Omental fat pad (tissue), 4 donors: ENCODE data around the gene FES. TPM values are rescaled to one million over a fixed set of nuclear protein-coding genes. Genes with fewer than 3 reads are reported as not detected.

Source experiments
- ATAC-seq: fragments of 150-250 bp; one replicate; pipeline ENCODE4 v1.9.1; 2016; ENCODE audit warnings: mild to moderate bottlenecking, moderate library complexity; ENCODE audit not compliant: low FRiP score
- DNase-seq: peaks from one replicate; pipeline ENCODE4 v3.0.0-alpha.2; 2019; ENCODE audit warnings: low spot score
- total RNA-seq, 4 donors: library from RNA; depleted of rRNA; stranded (reverse); fragments of >200 nt; gene quantifications; one replicate each; pipeline ENCODE4 v1.1.0, GENCODE V29; 2016
- TF ChIP-seq, protein P1 (sequence below), 3 donors: fragments of 450-650 bp; IDR thresholded peaks; one replicate each; pipeline ENCODE4 v1.5.1; 2016 to 2017; ENCODE audit warnings: antibody characterized with exemption in 3 of 3, mild to moderate bottlenecking in 3 of 3, moderate library complexity in 2 of 3

Gene FES
- total RNA-seq, 4 donors from 2014 or later = 57.0 to 146 (median 77.2) TPM

DNA sequence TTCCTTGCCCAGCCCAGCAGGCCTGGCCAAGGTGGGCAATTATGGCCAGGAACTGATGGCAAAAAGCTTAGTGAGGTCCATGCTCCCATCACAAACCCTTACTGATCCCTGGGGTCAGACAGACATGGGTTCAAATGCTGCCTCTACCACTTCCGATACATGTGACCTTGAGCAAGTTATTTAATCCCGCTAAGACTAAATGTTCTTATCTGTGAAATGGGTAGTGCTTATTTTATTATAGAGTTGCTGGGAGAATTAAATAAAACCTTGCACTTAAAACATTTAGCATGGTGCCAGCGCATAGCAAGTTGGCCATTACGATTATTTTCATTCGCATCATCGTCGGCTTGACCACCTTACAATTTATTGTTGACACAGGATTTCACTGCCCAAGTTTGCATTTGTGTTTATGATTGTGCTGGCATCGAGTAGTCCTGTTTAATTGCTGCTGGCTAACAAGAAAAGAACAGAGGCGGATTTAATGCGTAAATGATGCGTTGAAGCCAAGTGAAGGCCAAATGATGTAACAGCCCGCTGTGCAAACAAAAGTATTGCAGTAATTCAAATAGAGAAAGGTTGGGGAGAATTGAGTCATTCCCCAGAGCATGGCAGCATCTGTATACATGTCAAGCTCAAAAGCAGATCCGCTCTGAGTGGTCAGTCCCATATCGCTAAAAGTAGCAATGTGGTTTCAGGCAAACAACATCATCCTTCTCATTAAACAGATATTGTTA lies 23.2 kb upstream of the FES start:
- TF ChIP-seq, protein P1, sequence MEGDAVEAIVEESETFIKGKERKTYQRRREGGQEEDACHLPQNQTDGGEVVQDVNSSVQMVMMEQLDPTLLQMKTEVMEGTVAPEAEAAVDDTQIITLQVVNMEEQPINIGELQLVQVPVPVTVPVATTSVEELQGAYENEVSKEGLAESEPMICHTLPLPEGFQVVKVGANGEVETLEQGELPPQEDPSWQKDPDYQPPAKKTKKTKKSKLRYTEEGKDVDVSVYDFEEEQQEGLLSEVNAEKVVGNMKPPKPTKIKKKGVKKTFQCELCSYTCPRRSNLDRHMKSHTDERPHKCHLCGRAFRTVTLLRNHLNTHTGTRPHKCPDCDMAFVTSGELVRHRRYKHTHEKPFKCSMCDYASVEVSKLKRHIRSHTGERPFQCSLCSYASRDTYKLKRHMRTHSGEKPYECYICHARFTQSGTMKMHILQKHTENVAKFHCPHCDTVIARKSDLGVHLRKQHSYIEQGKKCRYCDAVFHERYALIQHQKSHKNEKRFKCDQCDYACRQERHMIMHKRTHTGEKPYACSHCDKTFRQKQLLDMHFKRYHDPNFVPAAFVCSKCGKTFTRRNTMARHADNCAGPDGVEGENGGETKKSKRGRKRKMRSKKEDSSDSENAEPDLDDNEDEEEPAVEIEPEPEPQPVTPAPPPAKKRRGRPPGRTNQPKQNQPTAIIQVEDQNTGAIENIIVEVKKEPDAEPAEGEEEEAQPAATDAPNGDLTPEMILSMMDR (IDR thresholded peaks at IDR 0.05) = no peak
- DNase-seq = no peak
- no peak for ATAC-seq

DNA sequence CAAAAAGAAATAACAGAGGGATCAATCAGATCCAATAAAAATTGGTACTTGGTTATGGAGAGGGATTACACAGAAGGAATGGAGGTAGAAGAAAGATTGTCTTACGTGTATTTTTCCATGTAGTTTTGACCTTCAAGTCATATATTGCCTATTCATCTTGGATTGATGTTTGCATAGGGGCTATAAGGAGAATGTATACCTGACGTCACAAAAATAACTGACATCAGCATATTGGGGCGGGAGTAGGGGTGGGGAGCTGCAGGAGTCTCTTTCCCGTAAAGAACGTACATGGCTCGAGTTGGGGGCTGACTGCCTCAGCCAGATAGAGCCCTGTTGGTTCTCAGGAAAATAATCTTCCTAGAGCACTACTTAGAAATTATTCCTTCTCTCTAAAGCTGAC lies 21.8 kb upstream of the FES start:
- DNase-seq = no peak
- TF ChIP-seq, protein P1 (IDR thresholded peaks at IDR 0.05) = no peak
- no peak for ATAC-seq

DNA sequence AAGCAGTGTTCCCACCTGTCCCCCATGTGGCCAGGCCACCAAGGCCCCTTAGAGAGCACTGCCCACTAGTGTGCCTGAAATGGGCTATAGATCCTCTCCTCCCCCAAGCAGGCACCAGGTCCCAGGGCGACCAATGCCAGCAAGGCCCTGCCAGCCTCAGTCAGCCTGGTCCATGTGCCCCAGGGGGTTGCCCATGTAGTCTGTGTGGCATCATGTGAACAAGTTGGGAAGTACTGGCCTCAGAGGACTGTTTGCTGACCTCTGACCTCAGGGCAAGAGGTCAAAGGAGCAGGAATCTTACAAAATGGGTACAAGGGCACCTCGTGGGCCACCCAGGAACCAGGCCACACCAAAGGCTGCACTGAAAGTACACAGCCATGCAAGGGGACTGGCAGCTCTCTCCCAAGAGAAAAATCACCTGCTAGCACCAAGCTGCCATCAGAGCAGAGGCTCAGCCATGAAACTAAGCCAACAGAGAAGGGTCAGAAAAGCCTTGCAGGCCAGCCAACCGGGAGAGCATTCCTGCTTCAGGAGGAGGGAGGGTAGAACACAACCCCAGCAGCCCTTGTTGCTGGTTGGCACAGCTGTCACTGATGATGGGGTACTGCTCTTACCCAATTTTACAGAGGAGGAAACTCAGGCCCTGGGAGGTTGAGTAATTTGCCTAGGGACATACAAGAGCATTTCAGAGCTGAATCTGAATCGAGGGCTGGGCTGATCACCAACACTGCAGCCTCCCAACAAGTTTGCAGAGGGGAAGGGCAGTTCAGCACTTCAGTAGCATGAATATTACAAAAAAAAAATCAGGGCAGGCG lies 21.1 kb upstream of the FES start:
- DNase-seq = no peak
- peak; percentile 60 for ATAC-seq
- TF ChIP-seq, protein P1 (IDR thresholded peaks at IDR 0.05) = no peak

DNA sequence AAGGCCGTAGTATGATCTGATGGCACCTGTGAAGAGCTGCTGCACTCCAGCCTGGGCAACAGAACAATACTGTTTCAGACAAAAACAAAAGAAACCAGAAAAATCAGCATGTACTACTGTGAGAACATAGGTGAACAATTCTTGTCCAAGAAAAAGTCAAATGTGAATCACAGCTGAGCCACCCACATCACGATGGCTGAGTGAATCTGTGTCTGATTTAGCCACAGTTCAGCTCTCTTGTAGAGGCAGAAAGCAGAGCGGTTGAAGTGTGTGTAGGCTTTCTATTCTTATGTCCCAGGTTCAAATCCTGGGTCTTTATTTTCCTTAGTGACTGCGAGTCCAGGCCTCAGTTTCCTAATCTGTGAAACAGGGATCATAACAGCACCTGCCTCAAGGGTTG lies 20.3 kb upstream of the FES start:
- TF ChIP-seq, protein P1 (IDR thresholded peaks at IDR 0.05) = no peak
- no peak for ATAC-seq
- no peak for DNase-seq

DNA sequence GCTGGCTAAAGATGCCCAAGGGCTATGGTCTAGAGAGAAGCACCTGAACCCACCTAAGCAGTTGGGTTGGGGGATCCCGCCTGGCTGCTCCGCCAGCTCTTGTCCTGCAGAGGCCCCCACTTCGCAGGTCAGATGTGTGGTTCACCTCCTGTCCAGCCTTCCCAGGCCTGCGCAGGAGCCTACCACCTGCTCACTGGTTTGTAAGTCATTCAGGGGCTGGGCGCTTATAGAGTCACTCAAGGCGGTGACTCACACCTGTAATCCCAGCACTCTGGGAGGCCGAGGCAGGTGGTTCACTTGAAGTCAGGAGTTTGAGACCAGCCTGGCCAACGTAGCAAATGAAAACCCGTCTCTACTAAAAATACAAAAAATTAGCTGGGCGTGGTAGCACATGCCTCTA lies 19.8 kb upstream of the FES start:
- no peak for DNase-seq

DNA sequence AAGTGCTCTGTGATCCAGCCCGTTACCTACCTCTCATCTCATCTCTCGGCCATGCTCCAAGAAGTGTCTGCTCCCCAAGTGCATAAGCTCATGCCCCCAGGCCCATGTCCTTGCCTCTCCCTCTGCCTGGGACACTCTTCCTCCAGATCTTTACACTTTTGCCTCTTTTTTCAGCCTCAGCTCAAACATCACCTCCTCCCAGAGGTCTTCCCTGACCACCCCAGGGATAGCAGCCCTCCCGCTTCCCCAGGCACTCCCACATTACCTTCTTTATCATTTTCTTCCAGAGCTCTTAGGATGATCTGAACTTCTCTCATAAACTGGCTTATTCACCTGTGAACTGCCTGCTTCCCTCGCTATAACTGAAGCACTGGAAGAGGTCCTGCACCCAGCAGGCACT lies 18.6 kb upstream of the FES start:
- DNase-seq (no peak), ATAC-seq (no peak)
- TF ChIP-seq, protein P1 (IDR thresholded peaks at IDR 0.05) = no peak

More for the DNA sequence above, 19.8 kb upstream of the FES start:
- TF ChIP-seq, protein P1 (IDR thresholded peaks at IDR 0.05) = no peak
- no peak for ATAC-seq
